Karpas-422 (cell line): ENCODE measurements around the gene ADCYAP1R1. TPM values are rescaled to one million over a fixed set of nuclear protein-coding genes. Genes with fewer than 3 reads are reported as not detected.

Source experiments
- DNase-seq: peaks from one replicate; pipeline ENCODE4 v3.0.0-alpha.2; 2015
- H2AFZ ChIP-seq: fragments of 200-600 bp; sonication (generic); 2 replicates; pipeline ENCODE4 v1.6.1; 2014; ENCODE audit warnings: antibody characterized with exemption, low read length, mixed read lengths
- H3K27ac ChIP-seq: fragments of 200-600 bp; sonication (generic); 2 replicates; pipeline ENCODE4 v1.5.1; 2014; ENCODE audit warnings: mild to moderate bottlenecking, low read length, moderate library complexity
- H3K27me3 ChIP-seq: fragments of 200-600 bp; sonication (generic); 2 replicates; pipeline ENCODE4 v1.6.1; 2014; ENCODE audit warnings: low read length, mixed read lengths
- H3K36me3 ChIP-seq: fragments of 200-600 bp; sonication (generic); 2 replicates; pipeline ENCODE4 v1.6.1; 2014; ENCODE audit warnings: low read length, mixed read lengths; ENCODE audit not compliant: insufficient read depth
- H3K4me1 ChIP-seq: fragments of 200-600 bp; sonication (generic); 2 replicates; pipeline ENCODE4 v1.6.1; 2014; ENCODE audit warnings: mild to moderate bottlenecking, low read length, mixed read lengths
- H3K4me2 ChIP-seq: fragments of 200-600 bp; sonication (generic); 2 replicates; pipeline ENCODE4 v1.6.1; 2014; ENCODE audit warnings: low read length, low read depth, mild to moderate bottlenecking; ENCODE audit not compliant: poor library complexity, severe bottlenecking
- H3K4me3 ChIP-seq: fragments of 200-600 bp; sonication (generic); 2 replicates; pipeline ENCODE4 v1.5.1; 2014; ENCODE audit warnings: mild to moderate bottlenecking, antibody characterized with exemption, low read length, mixed read lengths
- H3K79me2 ChIP-seq: fragments of 200-600 bp; sonication (generic); 2 replicates; pipeline ENCODE4 v1.6.1; 2014; ENCODE audit warnings: mild to moderate bottlenecking, low read length, mixed read lengths
- H3K9ac ChIP-seq: fragments of 200-600 bp; sonication (generic); 2 replicates; pipeline ENCODE4 v1.6.0; 2014; ENCODE audit warnings: low read length
- H3K9me2 ChIP-seq: fragments of 200-600 bp; sonication (generic), shearing (Covaris generic); replicated peaks from 2 replicates; pipeline ENCODE4 v1.6.0; 2014; ENCODE audit warnings: mild to moderate bottlenecking, low read length, moderate library complexity; ENCODE audit not compliant: insufficient read depth
- H3K9me3 ChIP-seq: fragments of 300-700, 200-600 bp; sonication (generic); 2 replicates; pipeline ENCODE4 v1.6.1; 2014; ENCODE audit warnings: low read length, mixed read lengths
- H4K20me1 ChIP-seq: fragments of 200-600 bp; sonication (generic); 2 replicates; pipeline ENCODE4 v1.6.1; 2014; ENCODE audit warnings: mild to moderate bottlenecking, antibody characterized with exemption, low read length, low read depth; ENCODE audit not compliant: insufficient read depth
- total RNA-seq: library from RNA; depleted of rRNA; stranded (reverse); fragments of >200 nt; shearing (Covaris generic); gene quantifications from 2 replicates; pipeline ENCODE4 v1.2.3, GENCODE V29; 2014; ENCODE audit warnings: low replicate concordance

ADCYAP1R1 gene
- total RNA-seq, 1 experiment from 2014 or later, result 0.52 TPM

- H3K4me3 ChIP-seq, result no peak overlapping the region
- DNase-seq, result no peak
- no peaks in the 10 kb centered on the region for H3K4me1 ChIP-seq
- H3K9me3 ChIP-seq, result no peaks in the 10 kb centered on the region
- no peaks in the 10 kb centered on the region for H3K27me3 ChIP-seq
- no peak overlapping the region for H2AFZ ChIP-seq
- H3K79me2 ChIP-seq, result no peaks in the 10 kb centered on the region
- H3K9ac ChIP-seq, result no peak overlapping the region
- no peak overlapping the region for H3K4me2 ChIP-seq
- H3K27ac ChIP-seq, result no peak overlapping the region
- H3K9me2 ChIP-seq, result no peaks in the 10 kb centered on the region
- no peaks in the 10 kb centered on the region for H4K20me1 ChIP-seq
- no peaks in the 10 kb centered on the region for H3K36me3 ChIP-seq
These were observed 40.5 kb downstream of the ADCYAP1R1 start for GRCh38 chr7:31092606-31093005.

GRCh38 chr7:31093282-31093681 lies 41.2 kb downstream of the ADCYAP1R1 start:
- DNase-seq, result no peak
- no peak overlapping the region for H3K9ac ChIP-seq
- no peak overlapping the region for H3K4me3 ChIP-seq
- no peaks in the 10 kb centered on the region for H3K27me3 ChIP-seq
- H3K4me1 ChIP-seq, result no peaks in the 10 kb centered on the region
- no peaks in the 10 kb centered on the region for H3K9me2 ChIP-seq
- no peak overlapping the region for H3K4me2 ChIP-seq
- H3K9me3 ChIP-seq, result no peaks in the 10 kb centered on the region
- H2AFZ ChIP-seq, result no peak overlapping the region
- H4K20me1 ChIP-seq, result no peaks in the 10 kb centered on the region
- H3K36me3 ChIP-seq, result no peaks in the 10 kb centered on the region
- no peaks in the 10 kb centered on the region for H3K79me2 ChIP-seq
- no peak overlapping the region for H3K27ac ChIP-seq

- H3K4me3 ChIP-seq, result no peak overlapping the region
- H3K27me3 ChIP-seq, result no peaks in the 10 kb centered on the region
- no peaks in the 10 kb centered on the region for H3K36me3 ChIP-seq
- H4K20me1 ChIP-seq, result no peaks in the 10 kb centered on the region
- H2AFZ ChIP-seq, result no peak overlapping the region
- H3K9ac ChIP-seq, result no peak overlapping the region
- H3K79me2 ChIP-seq, result no peaks in the 10 kb centered on the region
- no peaks in the 10 kb centered on the region for H3K9me3 ChIP-seq
- H3K27ac ChIP-seq, result no peak overlapping the region
- no peak overlapping the region for H3K4me2 ChIP-seq
- no peaks in the 10 kb centered on the region for H3K9me2 ChIP-seq
- DNase-seq, result no peak
- no peaks in the 10 kb centered on the region for H3K4me1 ChIP-seq
These were observed 42.2 kb downstream of the ADCYAP1R1 start for GRCh38 chr7:31094271-31094670.

- H3K79me2 ChIP-seq, result no peaks in the 10 kb centered on the region
- H3K36me3 ChIP-seq, result no peaks in the 10 kb centered on the region
- H3K9ac ChIP-seq, result no peak overlapping the region
- no peaks in the 10 kb centered on the region for H4K20me1 ChIP-seq
- H3K9me3 ChIP-seq, result no peaks in the 10 kb centered on the region
- no peaks in the 10 kb centered on the region for H3K9me2 ChIP-seq
- no peak for DNase-seq
- no peak overlapping the region for H3K4me2 ChIP-seq
- no peak overlapping the region for H2AFZ ChIP-seq
- H3K27me3 ChIP-seq, result no peaks in the 10 kb centered on the region
- no peak overlapping the region for H3K4me3 ChIP-seq
- H3K27ac ChIP-seq, result no peak overlapping the region
- no peaks in the 10 kb centered on the region for H3K4me1 ChIP-seq
These were observed 43.4 kb downstream of the ADCYAP1R1 start for GRCh38 chr7:31095286-31096197.

- no peak overlapping the region for H3K4me2 ChIP-seq
- H3K4me1 ChIP-seq, result no peaks in the 10 kb centered on the region
- H3K36me3 ChIP-seq, result no peaks in the 10 kb centered on the region
- no peak for DNase-seq
- no peak overlapping the region for H3K9ac ChIP-seq
- H3K27me3 ChIP-seq, result no peaks in the 10 kb centered on the region
- H4K20me1 ChIP-seq, result no peaks in the 10 kb centered on the region
- H3K9me2 ChIP-seq, result no peaks in the 10 kb centered on the region
- H3K79me2 ChIP-seq, result no peaks in the 10 kb centered on the region
- H3K4me3 ChIP-seq, result no peak overlapping the region
- no peak overlapping the region for H3K27ac ChIP-seq
- no peak overlapping the region for H2AFZ ChIP-seq
- no peaks in the 10 kb centered on the region for H3K9me3 ChIP-seq
These were observed 44.2 kb downstream of the ADCYAP1R1 start for GRCh38 chr7:31096198-31096876.

- H3K9me2 ChIP-seq, result no peaks in the 10 kb centered on the region
- H2AFZ ChIP-seq, result no peak overlapping the region
- no peak overlapping the region for H3K27ac ChIP-seq
- H3K4me1 ChIP-seq, result no peaks in the 10 kb centered on the region
- no peak overlapping the region for H3K4me3 ChIP-seq
- no peaks in the 10 kb centered on the region for H3K79me2 ChIP-seq
- no peaks in the 10 kb centered on the region for H3K9me3 ChIP-seq
- H3K9ac ChIP-seq, result no peak overlapping the region
- no peaks in the 10 kb centered on the region for H4K20me1 ChIP-seq
- H3K27me3 ChIP-seq, result no peaks in the 10 kb centered on the region
- no peak for DNase-seq
- H3K4me2 ChIP-seq, result no peak overlapping the region
- H3K36me3 ChIP-seq, result no peaks in the 10 kb centered on the region
These were observed 44.8 kb downstream of the ADCYAP1R1 start for GRCh38 chr7:31096877-31097258.

- Histone ChIP-seq H3K4me3 (no peak overlapping the region), H3K27ac (no peak overlapping the region), H3K9ac (no peak overlapping the region), H3K4me1 (no peaks in the 10 kb centered on the region), H3K4me2 (no peak overlapping the region), H4K20me1 (no peaks in the 10 kb centered on the region), H2AFZ (no peak overlapping the region), H3K9me2 (no peaks in the 10 kb centered on the region), H3K79me2 (no peaks in the 10 kb centered on the region), H3K9me3 (no peaks in the 10 kb centered on the region), H3K36me3 (no peaks in the 10 kb centered on the region), H3K27me3 (no peaks in the 10 kb centered on the region)
- no peak for DNase-seq
These were observed 46.7 kb downstream of the ADCYAP1R1 start for GRCh38 chr7:31098642-31099360.
